NCI-H2081 (cell line): ENCODE results near the gene SEPTIN5.

ENCODE experiments used
- DNase-seq, 2 experiments: peaks; one replicate each; lab custom pipeline; 2025; lab: John Stamatoyannopoulos, UW

The SEPTIN5 gene

DNA sequence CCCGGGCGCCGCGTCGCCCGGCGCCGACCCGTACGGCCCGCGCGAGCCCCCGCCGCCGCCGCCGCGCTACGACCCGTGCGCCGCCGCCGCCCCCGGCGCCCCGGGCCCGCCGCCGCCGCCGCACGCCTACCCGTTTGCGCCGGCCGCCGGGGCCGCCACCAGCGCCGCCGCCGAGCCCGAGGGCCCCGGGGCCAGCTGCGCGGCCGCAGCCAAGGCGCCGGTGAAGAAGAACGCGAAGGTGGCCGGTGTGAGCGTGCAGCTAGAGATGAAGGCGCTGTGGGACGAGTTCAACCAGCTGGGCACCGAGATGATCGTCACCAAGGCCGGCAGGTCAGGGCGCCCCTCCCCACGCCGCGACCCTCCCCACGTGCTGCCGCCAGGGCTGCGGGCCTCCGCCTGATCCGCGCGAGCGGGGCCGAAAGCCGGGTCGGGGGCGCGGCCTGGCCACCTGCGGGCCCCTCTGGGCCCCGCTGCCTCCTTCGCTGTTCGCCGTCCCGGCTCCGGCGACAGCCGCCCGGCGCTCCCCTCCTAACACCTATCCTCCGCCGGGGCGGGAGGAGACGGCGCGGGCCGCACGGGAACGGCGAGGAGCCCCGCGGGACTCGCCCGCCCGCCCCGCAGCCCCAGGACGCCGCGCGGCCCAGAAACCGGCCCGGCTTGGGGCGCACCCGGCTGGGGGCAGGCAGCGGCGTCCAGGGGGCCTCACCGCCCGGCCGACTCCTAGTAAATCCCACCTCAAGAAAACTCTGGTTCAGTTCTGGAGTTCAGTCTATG is 46.8 kb downstream of the SEPTIN5 start:
- no peak for DNase-seq

DNA sequence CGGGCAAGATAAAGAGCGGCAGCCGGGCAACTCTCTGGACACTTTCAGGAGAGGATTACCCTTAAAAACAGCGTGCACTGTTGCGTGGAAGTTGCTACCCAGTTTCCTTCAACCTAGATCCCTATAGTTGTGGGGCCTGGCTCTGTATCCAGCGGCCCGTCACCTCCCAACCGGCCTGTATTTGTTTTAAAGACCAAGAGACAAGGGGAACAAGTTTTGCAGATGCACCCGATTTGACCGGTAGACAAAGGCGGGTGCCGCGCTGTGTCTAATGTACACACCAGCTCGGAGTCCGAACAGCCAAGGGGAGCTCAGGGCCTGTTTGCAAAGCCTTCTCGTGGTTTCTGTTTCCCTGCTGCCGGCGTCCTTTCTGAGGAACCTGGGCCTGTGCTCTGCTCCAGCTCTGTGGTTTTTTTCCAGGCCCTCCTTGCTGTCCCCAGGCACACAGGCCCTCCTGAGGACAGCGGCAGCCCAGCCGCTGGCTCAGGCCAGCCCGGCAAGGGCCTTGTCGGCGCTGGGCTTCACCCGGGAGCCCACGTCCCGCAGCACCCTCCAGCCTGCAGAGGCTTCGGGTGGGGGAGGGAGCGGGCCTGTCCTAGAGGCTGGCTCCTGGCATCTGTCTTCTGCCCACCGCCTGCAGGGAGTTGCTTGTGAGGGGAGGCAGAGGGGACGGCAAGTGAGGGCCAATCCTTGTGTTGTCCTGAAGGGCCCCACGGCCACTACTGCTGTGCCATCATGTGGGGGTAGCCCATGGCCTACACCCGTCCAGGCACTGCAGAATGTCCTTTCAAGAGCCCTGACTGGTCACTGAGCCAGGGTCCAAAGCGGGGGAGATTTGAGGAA is 47.6 kb downstream of the SEPTIN5 start:
- peak in 1 of 2 experiments; percentile 34 for DNase-seq

DNA sequence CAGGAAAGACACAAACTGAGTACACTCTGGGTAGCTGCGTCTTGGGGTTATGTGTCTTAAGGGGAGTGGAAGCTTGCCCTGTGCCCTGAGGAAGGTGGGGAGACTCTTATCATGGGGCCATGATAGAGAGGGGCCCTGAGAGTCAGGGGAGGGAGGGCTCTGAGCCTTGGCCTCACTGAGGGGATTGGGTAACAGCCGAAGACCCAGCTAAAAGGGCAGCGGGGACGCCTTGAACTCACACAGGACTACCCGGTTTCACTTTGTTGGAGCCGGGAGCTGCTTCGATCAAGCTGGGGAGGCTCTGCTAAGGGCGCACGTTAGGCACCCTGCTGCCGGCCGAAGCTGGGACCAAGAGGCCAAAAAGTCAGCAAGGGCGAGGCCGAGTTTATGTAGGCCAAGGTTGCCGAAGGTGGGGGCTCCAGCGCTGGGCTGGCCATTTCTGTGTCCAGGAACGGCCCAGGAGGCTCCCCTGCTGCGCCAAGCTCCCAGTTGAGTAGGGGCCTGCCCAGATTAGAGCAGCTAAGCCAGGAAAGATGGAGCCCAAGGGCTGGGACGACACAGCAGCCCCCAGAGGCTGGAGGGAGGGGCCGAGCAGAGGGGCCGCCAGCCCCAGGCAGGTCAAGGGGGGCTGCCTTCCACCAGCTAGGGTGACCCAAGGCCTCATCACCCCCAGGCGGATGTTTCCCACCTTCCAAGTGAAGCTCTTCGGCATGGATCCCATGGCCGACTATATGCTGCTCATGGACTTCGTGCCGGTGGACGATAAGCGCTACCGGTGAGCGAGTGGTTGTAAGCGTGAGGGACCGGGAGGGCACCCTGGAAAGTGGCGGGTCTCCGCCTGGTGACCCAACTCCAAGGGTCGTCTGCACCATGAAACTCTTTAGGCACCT is 48.5 kb downstream of the SEPTIN5 start:
- DNase-seq, result no peak

DNA sequence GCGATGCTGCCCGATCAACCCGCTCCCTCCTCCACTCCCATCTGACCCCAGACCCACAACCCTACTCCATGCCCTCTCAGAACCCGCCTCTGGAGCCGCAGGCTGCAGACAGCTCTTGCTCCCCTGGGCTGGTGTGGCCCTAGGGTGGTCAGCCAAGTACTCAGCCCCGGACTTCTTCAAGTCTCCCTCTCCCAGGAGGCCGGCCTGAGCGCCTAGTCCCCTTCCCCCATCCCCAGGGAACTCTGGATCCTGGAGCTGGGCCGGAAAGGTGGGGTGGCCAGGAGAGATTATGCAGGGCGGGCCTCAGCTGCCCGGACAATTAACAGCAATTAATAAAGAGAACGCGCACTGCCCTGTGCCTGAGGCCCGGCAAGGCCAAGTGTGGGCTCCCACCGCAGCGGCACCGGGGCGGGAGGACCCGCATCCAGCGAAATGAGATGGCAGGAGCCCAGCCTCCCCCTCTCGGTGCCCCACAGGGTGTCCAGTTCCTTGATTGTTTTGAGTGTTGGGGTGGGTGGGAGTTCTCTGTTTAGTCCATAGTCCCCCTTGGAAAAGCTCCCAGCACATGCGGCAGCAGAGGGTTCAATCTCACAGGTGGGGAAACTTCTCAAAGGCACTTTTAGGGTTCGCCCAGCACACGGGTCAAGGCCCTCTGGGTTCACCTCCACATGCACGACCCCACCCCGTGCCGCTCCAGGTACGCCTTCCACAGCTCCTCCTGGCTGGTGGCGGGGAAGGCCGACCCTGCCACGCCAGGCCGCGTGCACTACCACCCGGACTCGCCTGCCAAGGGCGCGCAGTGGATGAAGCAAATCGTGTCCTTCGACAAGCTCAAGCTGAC is 49.4 kb downstream of the SEPTIN5 start:
- DNase-seq, result no peak

DNA sequence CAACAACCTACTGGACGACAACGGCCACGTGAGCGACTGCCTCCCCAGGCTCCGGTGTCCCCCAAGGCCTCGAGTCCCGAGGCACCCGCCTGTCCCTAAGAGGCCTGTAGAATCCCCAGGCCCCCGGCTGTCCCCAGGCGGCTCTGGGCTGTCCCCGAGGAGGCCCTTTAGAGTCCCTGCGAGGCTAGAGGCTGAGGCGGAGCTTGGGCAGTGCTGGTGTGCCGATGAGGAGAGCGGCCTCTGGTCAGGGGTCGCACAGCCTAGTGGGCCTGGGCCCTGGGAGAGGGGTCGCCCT is 49.9 kb downstream of the SEPTIN5 start:
- no peak for DNase-seq

DNA sequence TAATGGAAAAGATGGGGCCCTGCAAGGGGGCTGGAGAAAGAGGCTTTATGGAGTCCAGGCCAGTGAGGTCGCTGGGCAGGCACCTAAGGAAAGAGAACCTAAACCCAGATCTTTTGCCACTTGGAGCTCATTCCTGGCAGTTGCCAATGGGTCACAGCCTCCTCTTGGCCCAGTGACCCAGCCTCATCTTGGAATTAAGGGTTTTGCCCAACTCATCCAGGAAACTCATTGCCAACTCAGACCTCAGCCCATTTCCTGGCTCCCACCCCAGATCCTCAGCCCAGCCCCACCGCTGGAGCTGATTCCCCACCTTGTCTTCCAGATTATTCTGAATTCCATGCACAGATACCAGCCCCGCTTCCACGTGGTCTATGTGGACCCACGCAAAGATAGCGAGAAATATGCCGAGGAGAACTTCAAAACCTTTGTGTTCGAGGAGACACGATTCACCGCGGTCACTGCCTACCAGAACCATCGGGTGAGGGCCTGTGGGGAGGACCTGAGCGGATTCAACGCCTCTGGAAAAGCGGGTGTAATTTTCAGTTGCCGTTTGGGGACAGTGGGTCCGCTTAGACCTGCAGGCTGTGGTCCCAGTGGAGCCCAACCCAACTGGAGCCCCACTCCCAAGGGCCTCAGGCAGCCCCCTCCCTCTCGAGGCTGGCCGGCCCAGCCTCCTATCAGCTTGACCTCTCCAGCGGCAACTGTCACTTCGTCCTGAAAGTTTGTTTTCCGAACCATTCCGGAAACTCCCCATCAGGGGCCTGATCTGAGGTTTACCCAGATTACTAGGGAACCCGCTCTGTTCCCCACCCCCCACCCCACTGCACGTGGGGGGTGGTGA is 50.6 kb downstream of the SEPTIN5 start:
- DNase-seq, result no peak

DNA sequence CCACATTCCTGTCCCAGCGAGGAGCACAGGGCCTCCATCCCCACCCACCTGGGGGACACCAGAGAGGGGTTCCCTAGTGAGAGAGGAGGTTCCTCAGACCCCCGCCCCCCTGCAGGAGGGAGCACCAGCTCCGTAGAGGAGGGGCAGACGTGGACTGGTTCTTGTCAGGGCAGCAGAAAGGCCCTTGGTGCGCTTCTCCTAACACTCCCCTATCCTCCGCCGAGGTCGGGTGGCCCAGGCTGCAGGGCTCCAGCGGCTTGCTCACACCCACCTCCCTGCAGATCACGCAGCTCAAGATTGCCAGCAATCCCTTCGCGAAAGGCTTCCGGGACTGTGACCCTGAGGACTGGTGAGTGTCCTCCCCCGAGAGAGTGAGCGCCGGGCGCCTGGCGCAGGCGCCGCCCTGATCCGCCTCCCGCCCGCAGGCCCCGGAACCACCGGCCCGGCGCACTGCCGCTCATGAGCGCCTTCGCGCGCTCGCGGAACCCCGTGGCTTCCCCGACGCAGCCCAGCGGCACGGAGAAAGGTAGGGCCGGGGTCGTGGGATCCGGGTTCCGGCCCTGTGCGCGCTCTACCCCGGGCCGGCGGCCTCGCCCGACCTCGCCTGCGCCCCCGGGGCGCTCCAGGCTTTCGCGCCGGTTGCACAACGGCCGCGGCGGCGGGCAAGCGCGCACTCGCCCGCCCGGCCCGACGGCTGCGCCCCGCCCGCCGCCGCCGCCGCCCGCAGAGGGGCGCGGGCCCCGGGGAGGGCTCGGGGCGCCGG is 51.4 kb downstream of the SEPTIN5 start:
- DNase-seq, result no peak

DNA sequence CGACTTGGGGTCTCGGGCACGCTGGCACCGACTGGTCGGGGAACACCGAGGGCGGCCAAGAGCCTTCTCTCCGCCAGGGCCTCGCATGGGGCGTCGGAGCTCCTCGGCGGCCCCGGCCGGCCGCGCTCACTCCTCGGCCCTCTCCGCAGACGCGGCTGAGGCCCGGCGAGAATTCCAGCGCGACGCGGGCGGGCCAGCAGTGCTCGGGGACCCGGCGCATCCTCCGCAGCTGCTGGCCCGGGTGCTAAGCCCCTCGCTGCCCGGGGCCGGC is 51.9 kb downstream of the SEPTIN5 start:
- DNase-seq, result no peak

DNA sequence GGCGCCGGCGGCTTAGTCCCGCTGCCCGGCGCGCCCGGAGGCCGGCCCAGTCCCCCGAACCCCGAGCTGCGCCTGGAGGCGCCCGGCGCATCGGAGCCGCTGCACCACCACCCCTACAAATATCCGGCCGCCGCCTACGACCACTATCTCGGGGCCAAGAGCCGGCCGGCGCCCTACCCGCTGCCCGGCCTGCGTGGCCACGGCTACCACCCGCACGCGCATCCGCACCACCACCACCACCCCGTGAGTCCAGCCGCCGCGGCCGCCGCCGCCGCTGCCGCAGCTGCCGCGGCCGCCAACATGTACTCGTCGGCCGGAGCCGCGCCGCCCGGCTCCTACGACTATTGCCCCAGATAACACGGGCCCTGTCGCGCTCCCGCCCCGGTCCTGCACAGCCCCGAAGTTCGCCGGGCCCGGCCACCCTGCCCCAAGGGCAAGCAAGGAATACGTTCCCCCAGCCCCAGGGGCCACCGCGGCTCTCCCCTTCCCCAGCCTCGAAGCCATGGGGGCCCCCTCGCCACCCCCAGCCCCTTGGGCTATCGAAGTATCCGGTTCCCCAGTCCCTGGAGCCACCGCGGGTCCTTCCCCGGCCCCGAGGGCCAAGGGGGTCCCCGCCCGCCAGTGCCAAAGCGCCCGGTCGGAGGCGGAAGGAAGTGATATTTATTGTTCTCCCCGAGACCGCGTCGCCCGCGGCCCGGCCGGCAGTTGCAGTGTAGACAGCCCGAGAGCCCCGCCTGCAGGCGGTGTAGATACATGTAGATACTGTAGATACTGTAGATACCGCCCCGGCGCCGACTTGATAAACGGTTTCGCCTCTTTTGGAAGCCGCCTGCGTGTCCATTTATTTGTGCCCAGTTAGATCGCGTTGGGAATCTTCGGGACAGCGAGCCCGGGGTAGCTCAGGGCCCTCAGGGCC is 52.5 kb downstream of the SEPTIN5 start:
- no peak for DNase-seq

DNA sequence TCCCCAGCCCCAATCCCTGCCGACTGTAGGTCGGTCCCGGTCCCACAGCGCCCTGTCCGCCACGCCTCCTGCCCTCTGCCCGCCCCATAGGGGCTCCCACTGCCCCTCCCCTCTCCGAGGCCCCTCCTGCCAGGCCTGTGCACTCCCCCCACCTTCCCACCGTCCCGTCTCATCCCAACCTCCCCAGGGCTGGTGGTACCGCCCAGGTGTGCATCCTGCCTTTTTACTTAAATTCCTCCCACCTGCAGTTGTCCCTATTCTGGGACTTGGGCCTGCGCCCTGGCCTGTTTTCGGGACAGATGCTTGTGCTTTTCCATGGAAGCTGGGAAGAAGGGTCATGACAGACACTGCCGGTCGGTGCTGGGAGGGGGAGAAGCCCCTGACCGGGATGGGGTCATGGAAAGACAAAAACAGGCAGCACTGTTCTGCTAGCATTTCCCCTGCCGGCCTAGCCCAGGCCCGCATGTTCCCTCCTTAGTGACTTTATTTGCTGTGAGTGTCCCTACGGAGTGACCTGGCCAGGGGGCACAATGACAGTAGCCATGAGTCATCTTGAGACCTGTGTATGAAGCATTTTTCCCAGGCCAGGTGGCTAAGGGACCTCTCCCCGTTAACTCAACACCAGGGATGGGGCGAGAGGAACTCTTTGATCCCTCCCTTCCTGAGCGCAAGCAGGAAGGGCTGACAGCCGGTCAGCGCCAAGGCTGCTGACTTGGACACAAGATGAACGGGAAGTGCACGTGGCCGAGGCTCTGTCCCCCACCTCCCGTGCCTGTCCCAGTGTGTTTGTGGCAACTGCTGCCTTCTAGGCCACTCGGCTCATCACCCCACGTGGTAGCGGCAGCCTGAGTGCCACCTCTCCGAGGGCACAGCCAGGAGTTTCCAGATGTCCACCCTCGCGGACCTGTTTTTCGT is 53.4 kb downstream of the SEPTIN5 start:
- DNase-seq, result no peak

DNA sequence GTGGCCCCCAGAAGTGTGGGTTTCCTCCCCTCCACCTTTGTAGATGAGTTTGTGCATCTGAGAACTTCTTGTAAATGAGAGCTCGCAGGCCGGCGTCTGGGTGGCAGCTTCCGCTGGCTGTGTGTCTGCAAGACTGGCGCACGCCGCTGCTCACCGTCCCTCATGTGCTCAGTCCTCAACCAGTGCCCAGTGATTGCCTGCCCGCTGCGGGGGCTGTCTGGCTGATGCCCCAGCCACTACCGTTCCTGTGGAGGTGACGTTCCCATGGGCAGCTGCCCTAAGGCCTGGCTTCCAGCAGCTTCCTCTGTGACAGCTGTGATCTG is 55.1 kb downstream of the SEPTIN5 start:
- no peak for DNase-seq

DNA sequence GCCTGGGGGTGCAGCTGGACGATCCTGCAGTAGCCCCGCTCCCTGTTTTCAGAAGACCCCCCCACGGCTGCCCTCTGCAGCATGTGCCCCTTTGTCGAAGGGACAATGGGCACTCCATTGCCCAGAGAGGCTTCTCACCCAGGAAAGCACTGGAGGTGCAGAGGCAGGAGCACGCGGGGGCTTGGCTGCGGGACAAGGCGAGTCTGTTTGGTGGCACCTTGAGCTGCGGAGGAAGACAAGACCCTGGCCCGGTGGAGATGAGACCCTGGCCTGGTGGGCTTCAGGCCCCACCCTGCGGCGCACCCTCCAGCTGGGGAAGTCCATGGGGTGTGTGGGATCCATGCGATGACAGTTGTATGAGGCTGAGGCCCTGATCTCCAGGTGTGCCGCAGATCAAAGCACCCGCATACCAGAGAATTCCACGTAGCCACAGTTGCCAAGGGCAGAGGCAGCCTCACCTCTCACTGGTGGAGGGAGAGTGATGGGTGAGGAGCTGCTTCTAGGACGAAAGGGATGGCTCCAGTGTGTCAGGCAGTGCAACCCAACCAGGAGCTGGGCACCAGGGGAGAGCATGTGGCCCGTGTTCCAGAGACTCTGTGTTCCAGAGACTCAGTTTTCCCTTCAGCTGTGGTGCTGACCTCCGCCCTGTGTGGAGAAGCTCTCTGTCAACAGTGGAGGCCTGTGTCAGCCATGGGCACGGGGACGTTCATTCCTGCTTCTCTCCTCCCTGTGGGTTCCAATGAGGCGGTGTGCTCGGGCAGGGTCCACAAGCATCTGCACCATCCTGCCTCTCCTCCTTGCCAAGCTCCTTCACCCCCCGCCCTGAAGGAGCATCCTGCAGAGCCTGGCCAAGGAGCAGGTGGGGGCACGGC is 56.3 kb downstream of the SEPTIN5 start:
- DNase-seq, result no peak

DNA sequence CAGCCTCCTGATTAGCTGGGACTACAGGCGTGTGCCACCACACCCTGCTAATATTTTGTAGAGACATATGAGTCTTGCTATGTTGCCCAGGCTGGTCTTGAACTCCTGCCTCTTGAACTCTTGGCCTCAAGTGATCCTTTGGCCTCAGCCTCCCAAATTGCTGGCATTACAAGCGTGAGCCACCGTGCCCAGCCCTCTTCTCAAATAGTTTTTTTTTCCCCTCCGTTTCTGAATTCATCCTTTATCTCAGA is 58.0 kb downstream of the SEPTIN5 start:
- no peak for DNase-seq
